ENCODE data around the gene GRB7.

The GRB7 gene

DNA sequence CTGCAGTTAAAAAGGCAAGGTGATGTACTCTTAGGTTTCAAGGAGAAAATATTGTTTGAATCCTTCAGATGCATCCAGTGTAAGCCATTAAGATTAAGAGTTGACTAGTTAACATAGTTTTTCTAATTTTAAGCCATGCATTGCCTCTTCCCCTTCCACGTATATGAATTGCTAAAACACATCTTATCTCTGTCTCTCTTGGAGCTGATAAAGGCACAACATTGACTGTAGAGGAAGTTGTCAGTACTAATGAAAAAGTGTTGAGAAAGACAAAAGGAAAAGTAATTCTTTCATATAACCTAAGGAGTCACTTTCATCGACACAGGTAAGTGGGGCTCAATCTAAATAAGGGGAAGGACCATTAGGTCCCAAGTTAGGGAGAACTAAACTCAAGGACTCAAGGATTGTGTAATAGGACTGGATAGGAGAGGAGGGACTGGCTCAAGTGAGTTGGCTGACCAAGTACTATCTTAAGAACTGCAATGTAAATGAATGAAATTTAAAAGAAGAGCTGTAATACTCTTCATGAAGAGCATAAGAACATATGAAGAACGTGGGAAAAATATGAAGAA is 55.6 kb downstream of the GRB7 start:
- no peaks in the 10 kb centered on the region for H3K79me1 ChIP-seq (ENCODE audit: low read depth, low read length)
- no peak overlapping the region for H3K27ac ChIP-seq (replicated peaks; ENCODE audit: low read length)
- peaks cover 0 to 6% of the 10 kb centered on the region in 2 donors for H3K4me1 ChIP-seq (ENCODE audit: control insufficient read depth in 2 of 2, insufficient read depth in 1 of 2, low read depth in 1 of 2, low read length in 2 of 2)
- H2AFZ ChIP-seq (ENCODE audit: low read length): no peak overlapping the region
- no peak overlapping the region for H2AK5ac ChIP-seq (ENCODE audit: low read depth, low read length)
- no peaks in the 10 kb centered on the region for H3K36me3 ChIP-seq (replicated peaks in 1 of 2; ENCODE audit: control insufficient read depth in 2 of 2, insufficient read depth in 2 of 2, low read length in 2 of 2)
- H3K4me3 ChIP-seq (ENCODE audit: low read length in 2 of 2): no peak overlapping the region
- no peak overlapping the region for H3K9ac ChIP-seq (ENCODE audit: low read depth, low read length, poor library complexity)
- no peak overlapping the region for H2BK12ac ChIP-seq (ENCODE audit: low read length)
- no peak overlapping the region for H3K4me2 ChIP-seq (ENCODE audit: insufficient read depth, low read length, poor library complexity, severe bottlenecking)
- no peak overlapping the region for H2BK5ac ChIP-seq (ENCODE audit: low read length)
- no peak overlapping the region for H3K4ac ChIP-seq (ENCODE audit: low read length)
- no peak overlapping the region for H4K91ac ChIP-seq (ENCODE audit: low read depth, low read length, poor library complexity)
- H3K14ac ChIP-seq (ENCODE audit: low read length): no peak overlapping the region
- no peak overlapping the region for H3K18ac ChIP-seq (ENCODE audit: low read length)
- H2BK15ac ChIP-seq (ENCODE audit: low read length): no peak overlapping the region
- H2BK120ac ChIP-seq (ENCODE audit: low read depth, low read length): no peak overlapping the region
- no peak for DNase-seq (ENCODE audit: low spot score)
- WGBS, 2 donors (ENCODE audit: extremely low coverage in 2 of 2, insufficient read length in 2 of 2, insufficient replicate concordance in 1 of 2): no CpG with 5 or more reads among the region's 3 CpGs
- H3K9me3 ChIP-seq (replicated peaks in 1 of 2; ENCODE audit: control insufficient read depth in 2 of 2, insufficient read depth in 1 of 2, low read depth in 1 of 2, low read length in 2 of 2): no peaks in the 10 kb centered on the region
- H4K8ac ChIP-seq (ENCODE audit: low read depth, low read length): no peak overlapping the region
- H3K27me3 ChIP-seq (ENCODE audit: control insufficient read depth in 3 of 3, insufficient read depth in 3 of 3, low read depth in 1 of 3, low read length in 3 of 3): peaks cover 0 to 55% (median 0%) of the 10 kb centered on the region in 3 experiments
- H3K23ac ChIP-seq (ENCODE audit: low read depth, low read length, poor library complexity): no peak overlapping the region

DNA sequence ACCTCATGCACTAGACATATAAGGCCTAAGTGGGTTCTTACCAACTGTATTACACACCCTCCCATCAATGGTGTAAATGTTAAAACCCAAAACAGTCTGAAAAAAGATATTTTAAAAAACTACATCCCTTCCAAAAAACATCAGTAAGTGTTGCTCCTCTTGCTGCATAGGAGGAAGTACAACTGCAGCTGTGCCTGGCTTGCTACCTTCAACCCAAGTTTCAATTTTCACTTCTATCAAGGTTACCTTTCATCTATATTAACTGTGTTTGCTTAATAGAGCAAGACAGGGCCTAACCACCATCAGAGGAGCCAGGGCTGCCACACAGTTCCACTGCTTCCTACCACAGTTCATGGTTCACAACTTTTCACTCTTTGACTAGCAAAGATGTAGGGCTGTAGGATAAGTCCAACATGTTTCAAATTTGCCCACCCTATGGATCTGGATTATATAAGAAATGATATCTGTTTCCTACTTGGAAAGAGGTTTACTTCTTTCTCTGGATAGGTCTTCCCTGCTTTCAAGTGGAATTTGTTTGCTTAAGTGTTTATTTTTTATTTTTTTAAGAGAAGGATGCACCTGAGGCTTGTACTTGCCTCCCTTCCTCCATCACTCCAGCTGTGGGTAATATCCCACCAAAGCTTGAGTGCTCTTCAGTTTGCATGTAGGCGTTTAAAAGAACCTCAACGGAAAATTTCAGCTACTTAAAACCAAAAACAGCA is 56.7 kb downstream of the GRB7 start:
- Histone ChIP-seq H4K8ac (ENCODE audit: low read depth, low read length) (no peak overlapping the region), H3K9me3 (replicated peaks in 1 of 2; ENCODE audit: control insufficient read depth in 2 of 2, insufficient read depth in 1 of 2, low read depth in 1 of 2, low read length in 2 of 2) (no peaks in the 10 kb centered on the region), H2AK5ac (ENCODE audit: low read depth, low read length) (no peak overlapping the region), H2AFZ (ENCODE audit: low read length) (no peak overlapping the region), H3K4me2 (ENCODE audit: insufficient read depth, low read length, poor library complexity, severe bottlenecking) (no peak overlapping the region), H4K91ac (ENCODE audit: low read depth, low read length, poor library complexity) (no peak overlapping the region), H2BK120ac (ENCODE audit: low read depth, low read length) (no peak overlapping the region), H3K23ac (ENCODE audit: low read depth, low read length, poor library complexity) (no peak overlapping the region), H2BK12ac (ENCODE audit: low read length) (no peak overlapping the region), H3K14ac (ENCODE audit: low read length) (no peak overlapping the region), H3K27me3 (ENCODE audit: control insufficient read depth in 3 of 3, insufficient read depth in 3 of 3, low read depth in 1 of 3, low read length in 3 of 3) (peaks cover 0 to 55% (median 0%) of the 10 kb centered on the region in 3 experiments), H3K27ac (replicated peaks; ENCODE audit: low read length) (no peak overlapping the region), H2BK5ac (ENCODE audit: low read length) (no peak overlapping the region), H3K36me3 (replicated peaks in 1 of 2; ENCODE audit: control insufficient read depth in 2 of 2, insufficient read depth in 2 of 2, low read length in 2 of 2) (no peaks in the 10 kb centered on the region), H2BK15ac (ENCODE audit: low read length) (no peak overlapping the region), H3K79me1 (ENCODE audit: low read depth, low read length) (no peaks in the 10 kb centered on the region), H3K18ac (ENCODE audit: low read length) (no peak overlapping the region), H3K4me3 (ENCODE audit: low read length in 2 of 2) (no peak overlapping the region), H3K4me1 (ENCODE audit: control insufficient read depth in 2 of 2, insufficient read depth in 1 of 2, low read depth in 1 of 2, low read length in 2 of 2) (peaks cover 0 to 6% of the 10 kb centered on the region in 2 donors), H3K9ac (ENCODE audit: low read depth, low read length, poor library complexity) (no peak overlapping the region), H3K4ac (ENCODE audit: low read length) (no peak overlapping the region)
- DNase-seq (ENCODE audit: low spot score): no peak
- WGBS, 2 donors (ENCODE audit: extremely low coverage in 2 of 2, insufficient read length in 2 of 2, insufficient replicate concordance in 1 of 2): no CpG with 5 or more reads among the region's 2 CpGs

Small RNA genes within 50 kb of the gene (small RNA-seq; reads per million reads assigned to genes)
- gene MIR4728 (ENCODE audit: insufficient read depth): 10.6 reads per million, percentile 59 among the genes with 10 or more reads in this experiment
